ENCODE data around the gene ANTXRL.

GRCh38 chr10:46285300-46285699 lies 1.5 kb upstream of the ANTXRL start:
- no peak for TF ChIP-seq JUND (IDR thresholded peaks at IDR 0.05; ENCODE audit: low read depth, low read length)
- no peak for TF ChIP-seq ZNF207 (IDR thresholded peaks at IDR 0.05; ENCODE audit: borderline replicate concordance)
